Measurements from ENCODE around the gene ELL2. TPM values are rescaled to one million over a fixed set of nuclear protein-coding genes. Genes with fewer than 3 reads are reported as not detected.
"Not testable (repeated sequence)": the region's sequence is repeated elsewhere in the genome, so short reads cannot be mapped to it uniquely, and the experiment has no call there.

Gene ELL2
- total and polyA plus RNA-seq, 7 donors, result 16.2 to 59.8 (median 36.9) TPM

GRCh38 chr5:95853490-95853889, 108.2 kb downstream of the ELL2 start:
- TF ChIP-seq, protein P1, sequence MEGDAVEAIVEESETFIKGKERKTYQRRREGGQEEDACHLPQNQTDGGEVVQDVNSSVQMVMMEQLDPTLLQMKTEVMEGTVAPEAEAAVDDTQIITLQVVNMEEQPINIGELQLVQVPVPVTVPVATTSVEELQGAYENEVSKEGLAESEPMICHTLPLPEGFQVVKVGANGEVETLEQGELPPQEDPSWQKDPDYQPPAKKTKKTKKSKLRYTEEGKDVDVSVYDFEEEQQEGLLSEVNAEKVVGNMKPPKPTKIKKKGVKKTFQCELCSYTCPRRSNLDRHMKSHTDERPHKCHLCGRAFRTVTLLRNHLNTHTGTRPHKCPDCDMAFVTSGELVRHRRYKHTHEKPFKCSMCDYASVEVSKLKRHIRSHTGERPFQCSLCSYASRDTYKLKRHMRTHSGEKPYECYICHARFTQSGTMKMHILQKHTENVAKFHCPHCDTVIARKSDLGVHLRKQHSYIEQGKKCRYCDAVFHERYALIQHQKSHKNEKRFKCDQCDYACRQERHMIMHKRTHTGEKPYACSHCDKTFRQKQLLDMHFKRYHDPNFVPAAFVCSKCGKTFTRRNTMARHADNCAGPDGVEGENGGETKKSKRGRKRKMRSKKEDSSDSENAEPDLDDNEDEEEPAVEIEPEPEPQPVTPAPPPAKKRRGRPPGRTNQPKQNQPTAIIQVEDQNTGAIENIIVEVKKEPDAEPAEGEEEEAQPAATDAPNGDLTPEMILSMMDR (IDR thresholded peaks at IDR 0.05), result no peak
- Histone ChIP-seq H3K36me3 (ENCODE audit: insufficient read depth in 1 of 2, low read depth in 1 of 2) (no peaks in the 10 kb centered on the region), H3K4me1 (peaks cover 21% of the 10 kb centered on the region), H3K27ac (no peak overlapping the region), H3K4me3 (no peak overlapping the region), H3K27me3 (ENCODE audit: insufficient read depth in 3 of 3, low read length in 2 of 3) (no peaks in the 10 kb centered on the region), H3K9me3 (no peaks in the 10 kb centered on the region)
- intact Hi-C loops (cut with DNase I), result loop anchor here in 1 of 2 donors (10.0 kb wide), 1 partner anchor 751 kb away; no protein-coding TSS in a partner anchor
- DNase-seq, result no peak
- no peak for ATAC-seq
- WGBS, 3 donors, result 87 to 94% (median 88%) methylated on average over 3 of the region's 3 CpGs

- 95 to 100% (median 96%) methylated on average over 5 of the region's 5 CpGs for WGBS, 3 donors
- TF ChIP-seq, protein P1 (IDR thresholded peaks at IDR 0.05), result no peak
- ATAC-seq (no peak), DNase-seq (no peak)
- no peaks in the 10 kb centered on the region for H3K27me3 ChIP-seq (ENCODE audit: insufficient read depth in 3 of 3, low read length in 2 of 3)
- no peak overlapping the region for H3K4me3 ChIP-seq
- H3K36me3 ChIP-seq (ENCODE audit: insufficient read depth in 1 of 2, low read depth in 1 of 2), result no peaks in the 10 kb centered on the region
- intact Hi-C loops (cut with DNase I), result loop anchor here in 1 of 2 donors (10.0 kb wide), 1 partner anchor 752 kb away; no protein-coding TSS in a partner anchor
- H3K4me1 ChIP-seq, result peaks cover 12% of the 10 kb centered on the region
- no peaks in the 10 kb centered on the region for H3K9me3 ChIP-seq
- H3K27ac ChIP-seq, result no peak overlapping the region
These were observed 109.1 kb downstream of the ELL2 start for GRCh38 chr5:95852567-95852966.

GRCh38 chr5:95851141-95851540, 110.5 kb downstream of the ELL2 start:
- not testable (repeated sequence) for H3K27me3 ChIP-seq (ENCODE audit: insufficient read depth in 3 of 3, low read length in 2 of 3); H3K4me3 ChIP-seq; H3K36me3 ChIP-seq (ENCODE audit: insufficient read depth in 1 of 2, low read depth in 1 of 2); DNase-seq; ATAC-seq; H3K4me1 ChIP-seq; H3K27ac ChIP-seq; H3K9me3 ChIP-seq
- 97 to 98% (median 97%) methylated on average over 30 to 34 of the region's 34 CpGs for WGBS, 3 donors
- intact Hi-C loops (cut with DNase I), result loop anchor here in 1 of 2 donors (10.0 kb wide), 1 partner anchor 754 kb away; no protein-coding TSS in a partner anchor

GRCh38 chr5:95850391-95850894, 111.2 kb downstream of the ELL2 start:
- no peaks in the 10 kb centered on the region for H3K27me3 ChIP-seq (ENCODE audit: insufficient read depth in 3 of 3, low read length in 2 of 3)
- intact Hi-C loops (cut with DNase I), result loop anchor here in 1 of 2 donors (10.0 kb wide), 1 partner anchor 754 kb away; no protein-coding TSS in a partner anchor
- H3K4me1 ChIP-seq, result no peaks in the 10 kb centered on the region
- ATAC-seq (no peak), DNase-seq (no peak)
- H3K9me3 ChIP-seq, result no peaks in the 10 kb centered on the region
- H3K36me3 ChIP-seq (ENCODE audit: insufficient read depth in 1 of 2, low read depth in 1 of 2), result no peaks in the 10 kb centered on the region
- 84 to 89% (median 89%) methylated on average over 5 of the region's 5 CpGs for WGBS, 3 donors
- H3K4me3 ChIP-seq, result no peak overlapping the region
- TF ChIP-seq, protein P1 (IDR thresholded peaks at IDR 0.05), result no peak
- no peak overlapping the region for H3K27ac ChIP-seq

DNA sequence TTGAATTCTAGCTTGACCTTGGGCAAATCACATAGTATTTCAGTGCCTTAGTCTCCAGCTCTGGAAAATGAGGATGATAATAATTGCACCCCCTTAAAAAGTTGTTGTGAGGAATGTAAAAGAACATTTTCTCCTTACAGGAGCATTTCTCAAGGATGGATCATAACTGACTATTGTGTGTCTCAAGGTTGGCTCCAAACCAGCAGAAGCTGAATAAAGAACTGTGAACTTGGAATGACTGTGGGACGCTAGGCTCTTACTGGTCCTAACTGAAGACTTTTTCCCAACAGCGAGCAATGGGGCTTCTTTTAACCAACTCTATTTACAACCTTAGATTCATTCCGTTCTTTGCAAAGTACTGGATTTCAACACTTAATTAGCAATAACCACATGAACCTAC, 113.0 kb downstream of the ELL2 start:
- 64 to 69% (median 68%) methylated on average over 3 of the region's 3 CpGs for whole genome bisulfite sequencing, 3 donors
- Histone ChIP-seq H3K36me3 (ENCODE audit: insufficient read depth in 1 of 2, low read depth in 1 of 2) (no peaks in the 10 kb centered on the region), H3K4me1 (no peaks in the 10 kb centered on the region), H3K4me3 (no peak overlapping the region), H3K27ac (no peak overlapping the region), H3K9me3 (no peaks in the 10 kb centered on the region), H3K27me3 (ENCODE audit: insufficient read depth in 3 of 3, low read length in 2 of 3) (no peaks in the 10 kb centered on the region)
- DNase-seq, result no peak
- intact Hi-C loops (cut with DNase I), result loop anchor here (5.0 kb wide), 3 partner anchors 116 to 206 kb away; partner anchors contain the start of gene RHOBTB3 (in 1 of the 2)
- no peak for ATAC-seq
- TF ChIP-seq, protein P1 (IDR thresholded peaks at IDR 0.05), result no peak

Data from psoas muscle (tissue), 8 donors.